ENCODE measurements around the gene PLA2G15.

GRCh38 chr16:68285683-68286082 lies 40.5 kb downstream of the PLA2G15 start:
- no peak for TF ChIP-seq EZH2 (IDR thresholded peaks at IDR 0.05; ENCODE audit: low read depth, unreplicated experiment)
- TF ChIP-seq CTCF (conservative IDR thresholded peaks at IDR 0.05; ENCODE audit: low read depth in 2 of 2), result no peak
- no peak for TF ChIP-seq POLR2AphosphoS5 (IDR thresholded peaks at IDR 0.05; ENCODE audit: low read depth)
- TF ChIP-seq, protein P1, sequence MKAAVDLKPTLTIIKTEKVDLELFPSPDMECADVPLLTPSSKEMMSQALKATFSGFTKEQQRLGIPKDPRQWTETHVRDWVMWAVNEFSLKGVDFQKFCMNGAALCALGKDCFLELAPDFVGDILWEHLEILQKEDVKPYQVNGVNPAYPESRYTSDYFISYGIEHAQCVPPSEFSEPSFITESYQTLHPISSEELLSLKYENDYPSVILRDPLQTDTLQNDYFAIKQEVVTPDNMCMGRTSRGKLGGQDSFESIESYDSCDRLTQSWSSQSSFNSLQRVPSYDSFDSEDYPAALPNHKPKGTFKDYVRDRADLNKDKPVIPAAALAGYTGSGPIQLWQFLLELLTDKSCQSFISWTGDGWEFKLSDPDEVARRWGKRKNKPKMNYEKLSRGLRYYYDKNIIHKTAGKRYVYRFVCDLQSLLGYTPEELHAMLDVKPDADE (IDR thresholded peaks at IDR 0.05), result no peak
- no peak for TF ChIP-seq JUNB (IDR thresholded peaks at IDR 0.05; ENCODE audit: unreplicated experiment)
- TF ChIP-seq, protein P2, sequence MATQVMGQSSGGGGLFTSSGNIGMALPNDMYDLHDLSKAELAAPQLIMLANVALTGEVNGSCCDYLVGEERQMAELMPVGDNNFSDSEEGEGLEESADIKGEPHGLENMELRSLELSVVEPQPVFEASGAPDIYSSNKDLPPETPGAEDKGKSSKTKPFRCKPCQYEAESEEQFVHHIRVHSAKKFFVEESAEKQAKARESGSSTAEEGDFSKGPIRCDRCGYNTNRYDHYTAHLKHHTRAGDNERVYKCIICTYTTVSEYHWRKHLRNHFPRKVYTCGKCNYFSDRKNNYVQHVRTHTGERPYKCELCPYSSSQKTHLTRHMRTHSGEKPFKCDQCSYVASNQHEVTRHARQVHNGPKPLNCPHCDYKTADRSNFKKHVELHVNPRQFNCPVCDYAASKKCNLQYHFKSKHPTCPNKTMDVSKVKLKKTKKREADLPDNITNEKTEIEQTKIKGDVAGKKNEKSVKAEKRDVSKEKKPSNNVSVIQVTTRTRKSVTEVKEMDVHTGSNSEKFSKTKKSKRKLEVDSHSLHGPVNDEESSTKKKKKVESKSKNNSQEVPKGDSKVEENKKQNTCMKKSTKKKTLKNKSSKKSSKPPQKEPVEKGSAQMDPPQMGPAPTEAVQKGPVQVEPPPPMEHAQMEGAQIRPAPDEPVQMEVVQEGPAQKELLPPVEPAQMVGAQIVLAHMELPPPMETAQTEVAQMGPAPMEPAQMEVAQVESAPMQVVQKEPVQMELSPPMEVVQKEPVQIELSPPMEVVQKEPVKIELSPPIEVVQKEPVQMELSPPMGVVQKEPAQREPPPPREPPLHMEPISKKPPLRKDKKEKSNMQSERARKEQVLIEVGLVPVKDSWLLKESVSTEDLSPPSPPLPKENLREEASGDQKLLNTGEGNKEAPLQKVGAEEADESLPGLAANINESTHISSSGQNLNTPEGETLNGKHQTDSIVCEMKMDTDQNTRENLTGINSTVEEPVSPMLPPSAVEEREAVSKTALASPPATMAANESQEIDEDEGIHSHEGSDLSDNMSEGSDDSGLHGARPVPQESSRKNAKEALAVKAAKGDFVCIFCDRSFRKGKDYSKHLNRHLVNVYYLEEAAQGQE (IDR thresholded peaks at IDR 0.05; ENCODE audit: unreplicated experiment), result no peak
- TF ChIP-seq EZH2phosphoT487 (IDR thresholded peaks at IDR 0.05; ENCODE audit: unreplicated experiment), result no peak
- no peak for TF ChIP-seq CREB1 (CRISPR knock-in tag; IDR thresholded peaks at IDR 0.05; ENCODE audit: low read depth)
- no peak for TF ChIP-seq NANOG (IDR thresholded peaks at IDR 0.05; ENCODE audit: borderline replicate concordance)
- TF ChIP-seq STAT1 (IDR thresholded peaks at IDR 0.05; ENCODE audit: unreplicated experiment), result no peak
- TF ChIP-seq, protein P3, sequence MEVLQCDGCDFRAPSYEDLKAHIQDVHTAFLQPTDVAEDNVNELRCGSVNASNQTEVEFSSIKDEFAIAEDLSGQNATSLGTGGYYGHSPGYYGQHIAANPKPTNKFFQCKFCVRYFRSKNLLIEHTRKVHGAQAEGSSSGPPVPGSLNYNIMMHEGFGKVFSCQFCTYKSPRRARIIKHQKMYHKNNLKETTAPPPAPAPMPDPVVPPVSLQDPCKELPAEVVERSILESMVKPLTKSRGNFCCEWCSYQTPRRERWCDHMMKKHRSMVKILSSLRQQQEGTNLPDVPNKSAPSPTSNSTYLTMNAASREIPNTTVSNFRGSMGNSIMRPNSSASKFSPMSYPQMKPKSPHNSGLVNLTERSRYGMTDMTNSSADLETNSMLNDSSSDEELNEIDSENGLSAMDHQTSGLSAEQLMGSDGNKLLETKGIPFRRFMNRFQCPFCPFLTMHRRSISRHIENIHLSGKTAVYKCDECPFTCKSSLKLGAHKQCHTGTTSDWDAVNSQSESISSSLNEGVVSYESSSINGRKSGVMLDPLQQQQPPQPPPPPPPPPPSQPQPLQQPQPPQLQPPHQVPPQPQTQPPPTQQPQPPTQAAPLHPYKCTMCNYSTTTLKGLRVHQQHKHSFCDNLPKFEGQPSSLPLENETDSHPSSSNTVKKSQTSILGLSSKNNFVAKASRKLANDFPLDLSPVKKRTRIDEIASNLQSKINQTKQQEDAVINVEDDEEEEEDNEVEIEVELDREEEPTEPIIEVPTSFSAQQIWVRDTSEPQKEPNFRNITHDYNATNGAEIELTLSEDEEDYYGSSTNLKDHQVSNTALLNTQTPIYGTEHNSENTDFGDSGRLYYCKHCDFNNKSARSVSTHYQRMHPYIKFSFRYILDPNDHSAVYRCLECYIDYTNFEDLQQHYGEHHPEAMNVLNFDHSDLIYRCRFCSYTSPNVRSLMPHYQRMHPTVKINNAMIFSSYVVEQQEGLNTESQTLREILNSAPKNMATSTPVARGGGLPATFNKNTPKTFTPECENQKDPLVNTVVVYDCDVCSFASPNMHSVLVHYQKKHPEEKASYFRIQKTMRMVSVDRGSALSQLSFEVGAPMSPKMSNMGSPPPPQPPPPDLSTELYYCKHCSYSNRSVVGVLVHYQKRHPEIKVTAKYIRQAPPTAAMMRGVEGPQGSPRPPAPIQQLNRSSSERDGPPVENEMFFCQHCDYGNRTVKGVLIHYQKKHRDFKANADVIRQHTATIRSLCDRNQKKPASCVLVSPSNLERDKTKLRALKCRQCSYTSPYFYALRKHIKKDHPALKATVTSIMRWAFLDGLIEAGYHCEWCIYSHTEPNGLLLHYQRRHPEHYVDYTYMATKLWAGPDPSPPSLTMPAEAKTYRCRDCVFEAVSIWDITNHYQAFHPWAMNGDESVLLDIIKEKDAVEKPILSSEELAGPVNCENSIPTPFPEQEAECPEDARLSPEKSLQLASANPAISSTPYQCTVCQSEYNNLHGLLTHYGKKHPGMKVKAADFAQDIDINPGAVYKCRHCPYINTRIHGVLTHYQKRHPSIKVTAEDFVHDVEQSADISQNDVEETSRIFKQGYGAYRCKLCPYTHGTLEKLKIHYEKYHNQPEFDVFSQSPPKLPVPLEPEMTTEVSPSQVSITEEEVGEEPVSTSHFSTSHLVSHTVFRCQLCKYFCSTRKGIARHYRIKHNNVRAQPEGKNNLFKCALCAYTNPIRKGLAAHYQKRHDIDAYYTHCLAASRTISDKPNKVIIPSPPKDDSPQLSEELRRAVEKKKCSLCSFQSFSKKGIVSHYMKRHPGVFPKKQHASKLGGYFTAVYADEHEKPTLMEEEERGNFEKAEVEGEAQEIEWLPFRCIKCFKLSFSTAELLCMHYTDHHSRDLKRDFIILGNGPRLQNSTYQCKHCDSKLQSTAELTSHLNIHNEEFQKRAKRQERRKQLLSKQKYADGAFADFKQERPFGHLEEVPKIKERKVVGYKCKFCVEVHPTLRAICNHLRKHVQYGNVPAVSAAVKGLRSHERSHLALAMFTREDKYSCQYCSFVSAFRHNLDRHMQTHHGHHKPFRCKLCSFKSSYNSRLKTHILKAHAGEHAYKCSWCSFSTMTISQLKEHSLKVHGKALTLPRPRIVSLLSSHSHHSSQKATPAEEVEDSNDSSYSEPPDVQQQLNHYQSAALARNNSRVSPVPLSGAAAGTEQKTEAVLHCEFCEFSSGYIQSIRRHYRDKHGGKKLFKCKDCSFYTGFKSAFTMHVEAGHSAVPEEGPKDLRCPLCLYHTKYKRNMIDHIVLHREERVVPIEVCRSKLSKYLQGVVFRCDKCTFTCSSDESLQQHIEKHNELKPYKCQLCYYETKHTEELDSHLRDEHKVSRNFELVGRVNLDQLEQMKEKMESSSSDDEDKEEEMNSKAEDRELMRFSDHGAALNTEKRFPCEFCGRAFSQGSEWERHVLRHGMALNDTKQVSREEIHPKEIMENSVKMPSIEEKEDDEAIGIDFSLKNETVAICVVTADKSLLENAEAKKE (CRISPR knock-in tag; IDR thresholded peaks at IDR 0.05), result no peak
- TF ChIP-seq ZNF114 (CRISPR knock-in tag; IDR thresholded peaks at IDR 0.05), result no peak

Data from GM23338 (cell line).